UCSD-AML1 (cell line): ENCODE data around the gene TUBA3E.
A peak's percentile ranks its signal among the peaks of the same experiment; 100 is the strongest.
"Not testable (repeated sequence)": the region's sequence is repeated elsewhere in the genome, so short reads cannot be mapped to it uniquely, and the experiment has no call there.

ENCODE experiments used
- DNase-seq: peaks from one replicate; lab custom pipeline; 2025; ENCODE audit not compliant: unreplicated experiment; lab: John Stamatoyannopoulos, UW

TUBA3E gene

DNA sequence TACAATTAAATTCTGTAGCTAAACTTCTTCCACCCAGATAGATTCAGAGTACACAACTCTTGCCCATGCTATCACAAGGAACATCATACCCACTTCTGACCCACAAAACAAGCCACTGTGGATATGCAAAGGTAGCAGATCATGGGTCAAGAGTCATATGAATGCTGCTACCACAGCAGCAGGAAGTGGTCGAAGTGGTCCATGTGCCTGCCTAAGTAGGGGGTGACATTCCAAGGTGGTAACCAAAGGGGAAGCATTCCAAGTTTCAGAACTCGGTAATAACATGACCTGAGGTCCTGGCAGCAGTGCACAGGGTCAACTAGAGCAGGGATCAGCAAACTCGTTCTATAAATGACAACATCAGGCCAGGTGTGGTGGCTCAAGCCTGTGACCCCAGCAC is 5.8 kb downstream of the TUBA3E start:
- DNase-seq: not testable (repeated sequence)

DNA sequence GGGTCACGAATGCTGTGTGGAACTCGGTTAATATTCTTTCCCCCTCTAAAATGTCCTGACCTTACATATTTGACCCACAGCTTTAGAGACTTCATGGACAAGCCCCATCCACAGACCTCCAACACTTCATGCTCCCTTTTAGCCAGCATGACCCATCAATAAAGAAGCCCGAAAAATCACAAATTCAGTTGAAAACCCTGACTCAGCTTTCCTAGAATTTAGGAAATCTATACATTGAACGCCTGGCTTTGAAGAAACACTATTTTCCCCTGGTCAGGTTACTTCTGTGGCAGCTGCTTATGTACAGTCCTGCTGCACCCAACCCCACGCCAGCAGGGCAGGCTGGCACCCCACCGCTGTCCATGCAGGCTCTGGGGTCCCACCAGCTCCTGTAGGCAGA is 6.9 kb downstream of the TUBA3E start:
- DNase-seq: not testable (repeated sequence)

DNA sequence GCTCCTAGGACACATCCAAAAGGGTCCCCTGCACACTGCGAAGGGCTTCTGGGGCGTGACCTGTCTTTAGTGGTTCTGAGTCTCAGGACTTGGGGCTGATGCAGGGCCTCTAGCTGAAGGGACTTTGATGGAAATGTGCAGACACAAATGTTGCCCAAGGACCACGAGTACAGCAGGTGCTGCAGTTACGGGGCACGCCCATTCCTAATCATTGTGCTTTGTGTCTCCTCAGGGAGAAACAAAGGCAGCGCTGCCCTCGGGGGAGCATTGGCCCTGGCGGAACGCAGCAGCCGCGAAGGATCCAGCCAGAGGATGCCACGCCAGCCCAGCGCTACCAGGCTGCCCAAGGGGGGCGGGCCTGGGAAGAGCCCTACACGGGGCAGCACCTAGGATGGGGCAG is 8.0 kb downstream of the TUBA3E start:
- no peak for DNase-seq

DNA sequence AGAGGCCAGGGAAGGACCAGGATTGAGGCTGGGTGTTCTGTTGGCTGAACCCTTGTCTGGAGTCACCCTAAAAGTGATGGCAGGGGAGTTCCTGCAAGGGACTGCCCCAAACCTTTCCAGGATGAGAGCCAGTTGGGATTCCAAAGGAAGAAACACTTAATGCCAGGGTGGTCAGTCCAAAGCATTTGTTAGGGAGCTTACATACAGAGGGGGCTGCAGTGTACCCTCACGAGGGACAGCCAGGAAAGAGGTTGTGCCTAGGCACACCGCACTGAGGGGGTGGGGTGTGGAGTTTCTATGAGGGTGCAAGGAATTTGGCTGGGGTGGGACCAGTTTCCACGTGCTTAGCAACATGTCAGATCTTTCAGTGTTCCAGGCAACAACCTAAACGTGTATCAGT is 9.3 kb downstream of the TUBA3E start:
- not testable (repeated sequence) for DNase-seq

DNA sequence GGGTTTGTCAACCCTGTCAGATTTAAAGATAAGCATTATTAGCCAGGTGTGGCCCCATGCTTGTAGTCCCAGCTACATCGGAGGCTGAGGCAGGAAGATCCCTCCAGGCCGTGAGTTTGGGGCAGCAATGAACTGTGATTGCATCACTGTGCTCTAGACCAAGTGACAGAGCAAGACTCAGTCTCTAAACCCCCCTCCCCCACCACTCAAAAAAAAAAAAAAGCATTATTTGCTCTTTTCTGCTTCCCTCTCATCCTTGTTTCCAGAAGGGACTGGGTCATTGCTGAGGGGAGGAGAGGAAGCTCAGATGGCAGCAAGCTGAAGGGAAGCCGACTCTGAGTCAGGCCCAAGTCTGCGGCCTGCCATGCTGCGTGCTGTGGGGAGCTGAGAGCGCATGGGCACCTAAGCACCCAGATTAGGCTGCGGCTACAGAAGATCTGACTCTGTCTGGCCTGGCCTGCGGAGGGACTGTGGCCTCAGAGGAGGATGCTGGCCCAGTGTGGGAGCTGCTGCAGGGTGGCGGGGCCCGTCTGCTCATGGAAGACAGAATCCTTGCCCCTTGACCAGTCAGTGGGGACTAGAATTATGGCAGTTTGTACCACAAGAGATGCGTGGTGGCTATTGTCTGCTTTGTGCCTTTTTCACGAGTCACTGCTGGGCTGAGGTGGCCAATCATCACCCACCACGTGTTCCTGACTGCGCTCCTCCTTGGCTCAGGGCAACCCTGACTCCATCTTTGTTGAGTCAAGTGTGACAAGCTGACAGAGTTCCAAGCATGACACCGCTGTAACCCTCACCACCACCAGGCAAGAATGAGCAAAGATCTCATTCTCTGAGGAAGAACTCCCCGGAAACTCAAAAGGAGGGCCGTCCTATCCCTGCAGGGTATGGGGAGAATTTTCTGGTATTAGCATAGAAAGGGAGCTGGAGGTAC is 10.1 kb downstream of the TUBA3E start:
- not testable (repeated sequence) for DNase-seq

DNA sequence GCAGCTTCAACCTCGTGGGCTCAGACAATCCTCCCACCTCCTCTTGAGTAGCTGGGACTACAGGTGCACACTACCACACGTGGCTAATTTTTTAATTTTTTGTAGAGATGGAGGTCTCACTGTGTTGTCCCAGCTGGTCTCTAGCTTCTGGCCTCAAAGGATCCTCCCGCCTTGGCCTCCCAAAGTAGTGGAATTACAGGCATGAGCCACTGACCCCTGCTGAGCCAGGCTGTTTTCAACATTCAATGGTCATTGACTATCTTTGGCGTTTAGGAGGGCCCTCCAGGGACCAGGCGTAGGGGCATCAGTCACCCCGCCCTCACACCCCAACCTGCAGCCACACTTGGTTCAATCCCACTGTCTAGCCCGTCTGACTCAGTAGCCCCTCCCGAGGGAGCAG is 11.0 kb downstream of the TUBA3E start:
- DNase-seq: no peak

DNA sequence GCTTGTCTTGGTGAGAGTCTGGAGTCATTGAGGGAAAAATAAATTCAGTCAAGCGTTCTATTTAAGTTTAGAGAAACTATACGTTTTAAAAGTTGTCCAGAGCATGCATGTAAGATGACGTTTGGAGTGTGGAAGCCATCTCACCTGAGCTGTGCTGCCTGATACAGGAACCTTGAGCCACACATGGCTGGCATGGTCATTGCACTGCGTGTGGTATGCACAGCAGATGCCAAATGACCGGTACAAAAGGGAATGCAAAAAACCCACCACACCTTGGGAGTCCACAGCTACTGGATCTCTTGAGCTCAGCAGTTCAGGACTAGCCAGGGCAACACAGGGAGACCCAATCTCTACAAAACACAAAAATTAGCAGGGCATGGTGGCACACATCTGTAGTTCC is 11.8 kb downstream of the TUBA3E start:
- no peak for DNase-seq

DNA sequence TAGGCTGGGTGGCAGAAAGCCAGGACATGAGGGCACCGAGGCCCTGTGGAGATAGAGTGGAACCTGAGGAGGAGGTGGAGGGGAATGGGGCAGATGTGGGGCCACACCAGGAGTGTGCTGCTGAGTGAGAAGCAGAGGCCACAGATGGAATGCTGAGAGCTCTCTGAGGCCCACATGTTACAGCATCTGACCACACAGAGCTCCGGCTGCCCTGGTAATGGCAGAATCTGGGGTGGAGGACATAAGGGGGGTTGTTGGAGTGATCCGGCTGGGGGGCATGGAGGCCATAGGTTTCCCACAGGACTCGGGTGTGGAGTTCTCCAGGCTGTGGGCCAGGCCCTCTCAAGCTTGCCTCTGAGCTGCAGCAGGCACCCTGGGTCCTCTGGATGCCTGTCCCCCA is 12.3 kb downstream of the TUBA3E start:
- DNase-seq: no peak

DNA sequence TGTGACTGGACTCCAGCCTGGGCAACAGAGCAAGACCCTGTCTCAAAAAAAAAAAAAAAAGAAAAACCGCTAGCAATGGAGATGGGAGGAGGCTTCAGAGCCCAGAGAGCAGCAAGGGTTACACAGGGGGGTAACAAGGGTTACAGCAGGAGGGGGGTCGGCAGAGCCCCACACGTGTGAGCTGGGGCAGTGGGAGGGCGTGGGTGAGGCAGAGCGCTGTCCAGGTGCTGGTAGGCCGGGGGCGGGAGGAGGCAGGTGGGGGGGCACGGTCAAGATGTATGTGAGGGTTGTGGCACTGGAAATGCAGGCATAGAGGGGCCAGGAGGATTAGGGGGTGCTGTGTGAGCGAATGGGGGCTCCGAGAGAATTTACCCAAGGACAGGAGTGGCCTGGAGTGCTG is 12.8 kb downstream of the TUBA3E start:
- no peak for DNase-seq

DNA sequence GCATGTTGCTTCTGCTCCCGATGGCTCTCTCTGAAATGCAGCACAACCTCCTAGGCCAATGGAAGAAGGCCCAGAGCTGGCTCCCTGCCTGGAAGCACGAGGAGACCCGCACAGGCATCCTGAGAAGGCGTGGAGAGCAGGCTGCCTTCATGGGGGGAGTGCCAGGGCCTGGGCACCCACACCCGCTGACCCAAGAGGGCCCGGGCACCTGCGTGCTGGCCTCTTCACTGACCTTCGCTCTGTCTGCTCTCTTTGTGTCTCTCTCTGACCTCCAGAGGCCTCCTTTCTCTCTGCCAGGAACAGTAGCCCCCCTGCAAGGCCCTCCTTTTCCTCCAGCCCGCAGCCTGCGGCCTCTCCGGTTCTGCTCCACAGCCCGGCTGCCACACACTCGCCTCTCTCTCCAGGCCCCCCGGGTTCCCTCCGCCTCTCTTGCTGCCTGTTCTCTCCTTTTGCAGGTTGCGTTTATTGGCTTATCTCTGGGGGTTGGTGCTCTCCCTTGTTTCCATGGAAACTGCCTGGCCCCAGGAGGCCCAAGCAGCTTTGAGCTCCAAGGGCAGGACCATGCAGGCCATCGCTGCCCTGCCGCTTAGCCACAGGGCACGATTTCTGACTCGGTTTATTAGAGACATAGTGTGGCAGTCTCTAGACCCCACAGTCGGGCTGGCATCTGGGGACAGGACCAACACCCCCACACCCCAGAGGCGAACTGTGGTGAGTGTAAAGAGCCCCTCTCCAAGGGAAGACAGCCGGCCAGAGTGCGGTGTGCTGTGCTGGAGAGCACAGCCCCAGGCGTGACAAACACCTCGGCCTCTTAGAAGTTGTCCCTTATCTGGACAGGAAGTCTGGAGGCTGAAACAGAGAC is 14.5 kb downstream of the TUBA3E start:
- no peak for DNase-seq

DNA sequence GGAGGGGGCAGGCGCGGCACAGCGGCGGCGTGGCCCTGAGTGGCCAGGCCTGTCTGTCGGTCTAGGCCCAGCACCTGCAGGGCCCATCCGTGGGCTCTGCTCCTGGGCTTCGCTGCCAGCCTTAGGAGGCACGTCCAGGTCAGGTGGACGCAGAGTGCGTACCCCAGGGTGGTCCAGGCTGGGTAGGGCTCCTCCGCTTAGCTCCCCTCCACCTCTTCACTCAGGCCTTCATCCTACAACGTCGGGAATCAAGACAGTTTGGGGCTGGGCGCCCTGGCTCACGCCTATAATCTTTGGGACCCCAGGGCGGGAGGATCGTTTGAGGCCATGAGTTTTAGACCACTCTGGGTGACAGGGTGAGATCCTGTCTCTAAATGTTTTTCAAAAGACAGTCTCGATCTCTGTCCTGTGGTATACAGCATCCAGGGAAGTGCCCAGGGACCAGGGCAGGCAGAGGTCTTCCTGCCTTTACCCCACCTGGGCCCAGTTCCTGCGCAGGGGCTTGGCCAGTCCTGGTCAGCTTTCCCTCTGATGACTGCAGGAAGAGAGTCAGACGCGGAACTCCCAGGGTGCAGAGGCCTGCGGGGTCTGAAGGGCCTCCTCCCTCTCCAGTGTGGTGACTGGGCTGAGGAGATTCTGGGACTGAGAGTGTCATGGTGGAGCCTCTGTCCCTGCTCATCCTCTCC is 15.3 kb downstream of the TUBA3E start:
- peak; percentile 28 for DNase-seq

DNA sequence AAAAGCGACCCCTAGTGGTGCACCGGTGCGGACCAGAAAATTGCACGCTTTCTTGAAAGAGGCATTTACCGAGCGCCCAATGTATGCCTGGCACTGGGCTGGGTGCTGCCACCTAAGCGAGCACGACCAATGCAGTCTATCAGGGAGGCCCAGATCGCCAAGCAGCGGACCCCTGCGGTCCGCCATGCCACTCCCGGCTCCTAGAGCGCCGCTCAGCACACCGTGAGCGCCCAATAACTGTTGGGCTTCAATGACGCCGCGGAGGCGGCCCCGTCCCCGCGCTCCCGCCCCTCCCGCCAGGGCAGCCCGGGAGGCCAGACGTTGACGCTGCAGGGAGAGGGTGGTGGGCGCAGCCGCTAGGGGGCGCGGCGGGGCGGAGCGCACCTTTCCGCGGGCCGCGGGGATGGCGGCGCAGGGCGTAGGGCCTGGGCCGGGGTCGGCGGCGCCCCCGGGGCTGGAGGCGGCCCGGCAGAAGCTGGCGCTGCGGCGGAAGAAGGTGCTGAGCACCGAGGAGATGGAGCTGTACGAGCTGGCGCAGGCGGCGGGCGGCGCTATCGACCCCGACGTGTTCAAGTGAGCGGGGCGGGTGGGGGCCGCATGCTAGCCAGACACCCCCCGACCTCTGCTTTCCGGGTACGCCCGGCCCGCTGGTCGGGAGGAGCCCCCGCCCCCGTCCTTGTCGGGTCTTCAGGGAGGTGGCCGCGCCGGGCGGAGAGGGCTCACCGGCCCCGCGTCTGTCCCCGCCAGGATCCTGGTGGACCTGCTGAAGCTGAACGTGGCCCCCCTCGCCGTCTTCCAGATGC is 16.2 kb downstream of the TUBA3E start, which contains the start of gene MZT2B:
TSS of gene MZT2B (plus strand) at position 383 of the 803 bp plus-strand sequence. CDS start at position 404, 21 bp downstream.
- DNase-seq: peak; percentile 93

DNA sequence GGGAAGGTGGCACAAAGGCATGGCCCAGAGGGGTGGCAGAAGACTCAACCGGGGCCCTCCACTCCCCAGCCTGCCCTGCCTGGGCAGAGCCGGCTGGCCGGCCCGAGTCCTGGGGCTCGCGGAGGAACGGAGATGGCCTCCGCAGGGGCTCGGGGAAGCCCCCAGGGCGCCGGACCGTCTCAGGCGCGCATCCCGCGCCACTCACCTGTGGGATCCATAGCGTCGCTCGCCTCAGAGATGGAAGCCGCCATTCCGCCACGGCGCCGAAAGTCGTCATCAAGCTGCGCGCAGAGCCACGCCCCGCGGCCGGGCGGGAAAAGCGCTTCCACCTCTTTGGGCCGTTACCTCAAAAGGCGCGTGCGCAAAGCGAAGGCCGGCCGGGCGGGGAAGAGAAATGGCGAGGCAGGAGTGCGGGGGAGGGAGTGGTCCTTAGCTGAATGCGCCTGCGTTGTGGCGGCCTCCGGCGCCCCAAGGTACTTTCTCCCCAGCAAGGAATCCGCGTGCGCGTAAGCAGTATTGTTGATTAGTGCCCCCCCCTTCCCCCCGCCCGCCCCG is 16.8 kb downstream of the TUBA3E start, which contains the start of gene SMPD4:
TSS of gene SMPD4 (minus strand) at position 278 of the 555 bp plus-strand sequence. CDS start 5,010 bp downstream, outside the sequence.
- peak; percentile 98 for DNase-seq

DNA sequence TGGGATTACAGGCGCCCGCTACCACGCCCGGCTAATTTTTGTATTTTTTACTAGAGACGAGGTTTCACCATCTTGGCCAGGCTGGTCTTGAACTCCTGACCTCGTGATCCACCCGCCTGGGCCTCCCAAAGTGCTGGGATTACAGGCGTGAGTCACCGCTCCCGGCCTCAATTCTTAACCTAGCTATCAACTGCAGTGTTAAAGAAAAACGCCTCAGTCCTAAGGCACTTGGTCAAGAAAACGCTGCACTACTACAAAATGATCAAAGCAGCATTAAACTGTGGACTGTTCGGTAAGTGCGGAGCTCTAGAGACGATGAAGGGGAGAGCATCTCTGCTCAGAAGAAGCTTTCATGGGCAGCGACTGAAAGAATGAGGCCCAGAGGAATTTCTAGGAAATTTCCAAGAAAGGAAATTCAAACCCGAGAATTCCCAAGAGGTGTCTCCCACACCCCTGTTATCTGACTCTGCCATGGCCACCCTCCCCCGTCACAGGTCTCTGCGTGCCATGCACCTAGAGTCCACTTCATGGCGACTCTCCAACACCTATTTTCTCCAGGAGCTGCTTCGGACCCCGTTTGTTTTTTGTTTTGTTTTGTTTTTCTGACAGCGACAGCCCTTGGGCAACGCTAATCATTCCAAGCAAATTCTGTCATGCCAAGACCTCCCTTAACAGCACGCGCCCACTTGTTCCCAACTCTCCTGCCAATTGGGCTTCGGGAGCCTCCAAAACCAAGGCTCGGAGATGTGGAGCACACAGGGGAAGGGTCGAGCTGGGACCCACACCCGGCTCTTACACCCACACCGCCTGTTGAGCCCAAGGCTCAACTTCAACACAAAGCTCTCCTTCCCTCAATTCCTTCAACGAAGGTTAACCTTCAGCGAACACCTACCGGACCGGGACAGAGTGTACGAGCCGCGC is 17.6 kb downstream of the TUBA3E start:
- not testable (repeated sequence) for DNase-seq

DNA sequence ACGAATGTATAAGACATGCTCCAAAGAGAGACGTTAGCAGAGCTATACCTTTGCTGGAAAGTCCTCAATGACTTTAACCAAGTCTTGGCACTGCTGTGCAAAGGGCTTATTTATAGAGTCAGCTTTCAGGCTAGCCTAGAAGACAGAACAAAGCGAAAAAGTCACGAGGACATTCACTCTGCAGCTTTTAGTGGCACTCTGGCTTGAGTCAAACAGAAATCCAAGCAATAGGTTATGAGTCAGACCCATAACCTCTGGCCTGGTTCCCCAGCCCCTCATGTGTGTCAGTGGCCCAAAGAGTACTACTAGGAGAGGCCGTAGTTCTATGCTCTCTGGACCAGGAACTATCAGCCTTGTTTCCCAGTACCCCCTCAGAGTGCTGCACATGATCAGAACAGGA is 23.4 kb downstream of the TUBA3E start:
- DNase-seq: not testable (repeated sequence)

DNA sequence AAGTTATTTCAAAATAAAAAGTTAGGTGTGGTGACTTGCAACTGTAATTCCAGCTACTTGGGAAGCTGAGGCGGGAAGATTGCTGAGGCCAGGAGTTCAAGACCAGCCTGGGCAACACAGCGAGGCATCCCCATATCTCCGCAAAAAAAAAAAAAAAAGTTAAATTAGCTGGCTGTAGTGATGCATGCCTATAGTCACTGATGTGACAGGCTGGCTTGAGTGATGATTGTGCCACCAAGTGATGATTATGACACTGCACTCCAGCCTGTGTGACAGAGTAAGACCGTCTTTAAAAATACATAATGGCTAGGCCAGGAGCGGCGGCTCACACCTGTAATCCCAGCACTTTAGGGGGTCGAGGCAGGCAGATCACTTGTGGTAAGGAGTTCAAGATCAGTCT is 28.3 kb downstream of the TUBA3E start:
- DNase-seq: no peak

DNA sequence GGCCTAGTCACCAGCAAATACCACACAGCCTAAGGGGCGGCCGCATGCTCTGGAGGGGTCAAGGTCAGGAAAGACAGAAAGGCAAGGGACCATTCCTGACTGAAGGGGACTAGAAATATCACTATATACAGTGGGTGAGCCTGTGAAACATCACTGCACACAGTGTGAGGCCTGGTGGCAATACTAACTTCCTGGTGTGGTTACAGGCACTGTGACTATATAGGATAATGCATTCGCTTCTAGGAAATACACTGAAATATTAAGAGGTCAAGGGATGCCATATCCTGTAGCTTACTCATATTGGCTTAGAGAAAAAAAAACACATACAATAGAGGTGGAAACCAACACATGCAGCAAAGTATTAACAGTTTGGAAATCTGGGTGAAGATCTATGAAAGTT is 29.1 kb downstream of the TUBA3E start:
- DNase-seq: not testable (repeated sequence)

DNA sequence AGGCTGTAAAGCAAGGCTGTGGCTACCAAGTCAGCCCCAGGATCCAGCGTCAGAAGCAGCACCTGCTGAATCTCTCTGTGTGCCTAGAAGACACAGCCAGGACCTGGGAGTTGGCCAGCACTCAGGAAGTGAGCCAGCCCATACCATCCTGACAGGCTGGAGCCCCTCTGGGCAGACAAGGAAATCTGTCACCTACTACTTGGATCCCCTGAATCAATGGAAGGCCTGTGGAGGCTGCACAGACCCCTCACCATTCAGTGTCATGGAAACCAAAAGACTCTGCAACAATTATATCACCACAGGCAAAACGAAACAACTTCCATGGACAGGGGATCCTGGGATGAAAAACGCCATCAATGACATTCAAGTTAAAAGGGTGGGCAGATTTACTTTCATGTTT is 31.6 kb downstream of the TUBA3E start:
- not testable (repeated sequence) for DNase-seq
